SK-N-SH treated with all-trans-retinoic acid at 6 μM for 48 hours (cell line): ENCODE results near the gene PDCD6IP.

Source experiments
- ARNTL ChIP-seq: fragments of 450-650 bp; formaldehyde crosslinking; IDR thresholded peaks from 2 replicates; pipeline ENCODE4 v1.5.0; 2020; ENCODE audit warnings: low read depth, mild to moderate bottlenecking, moderate library complexity, borderline replicate concordance
- BACH2 ChIP-seq: fragments of 250-450 bp; sonication (Bioruptor Pico); IDR thresholded peaks from 2 replicates; pipeline ENCODE4 v1.9.0; 2021; ENCODE audit warnings: mild to moderate bottlenecking, borderline replicate concordance
- CREB5 ChIP-seq: fragments of 250-450 bp; sonication (Bioruptor Pico); IDR thresholded peaks from 2 replicates; pipeline ENCODE4 v1.5.1; 2020; ENCODE audit warnings: low read depth, mild to moderate bottlenecking, moderate library complexity
- CSDC2 ChIP-seq: fragments of 250-450 bp; sonication (Bioruptor Pico); IDR thresholded peaks from 2 replicates; pipeline ENCODE4 v1.5.0; 2020; ENCODE audit warnings: mild to moderate bottlenecking, moderate library complexity
- ISL1 ChIP-seq: fragments of 250-450 bp; sonication (Bioruptor Pico); IDR thresholded peaks from 2 replicates; pipeline ENCODE4 v2.1.2; 2022; ENCODE audit warnings: mild to moderate bottlenecking, moderate library complexity
- OSR1 ChIP-seq: fragments of 250-450 bp; sonication (Bioruptor Pico); IDR thresholded peaks from 2 replicates; pipeline ENCODE4 v1.8.0; 2022; ENCODE audit warnings: moderate library complexity, mild to moderate bottlenecking, inconsistent platforms
- PATZ1 ChIP-seq: fragments of 250-450 bp; sonication (Bioruptor Pico); IDR thresholded peaks from 2 replicates; pipeline ENCODE4 v1.8.0; 2020; ENCODE audit warnings: mild to moderate bottlenecking, moderate library complexity, borderline replicate concordance
- PPARA ChIP-seq: fragments of 250-450 bp; sonication (Bioruptor Pico); IDR thresholded peaks from 2 replicates; pipeline ENCODE4 v1.5.0; 2020; ENCODE audit warnings: mild to moderate bottlenecking, borderline replicate concordance
- RARB ChIP-seq: fragments of 250-450 bp; sonication (Bioruptor Pico); IDR thresholded peaks from 2 replicates; pipeline ENCODE4 v1.8.0; 2021; ENCODE audit warnings: mild to moderate bottlenecking, moderate library complexity
- TCF4 ChIP-seq: fragments of 250-450 bp; sonication (Bioruptor Pico); IDR thresholded peaks from 2 replicates; pipeline ENCODE4 v1.8.0; 2021; ENCODE audit warnings: mild to moderate bottlenecking, moderate library complexity, borderline replicate concordance
- ZFP3 ChIP-seq: fragments of 250-450 bp; sonication (Bioruptor Pico); IDR thresholded peaks from 2 replicates; pipeline ENCODE4 v1.5.0; 2020; ENCODE audit warnings: mild to moderate bottlenecking, moderate library complexity
- ZFP30 ChIP-seq: fragments of 450-650 bp; formaldehyde crosslinking; IDR thresholded peaks from 2 replicates; pipeline ENCODE4 v1.5.0; 2022; ENCODE audit warnings: mild to moderate bottlenecking, moderate library complexity
- ZNF70 ChIP-seq: fragments of 450-650 bp; formaldehyde crosslinking; IDR thresholded peaks from 2 replicates; pipeline ENCODE4 v1.5.0; 2020; ENCODE audit warnings: mild to moderate bottlenecking, moderate library complexity

- no peak for TF ChIP-seq ISL1 (CRISPR knock-in tag)
- TF ChIP-seq ZFP30 = no peak
- no peak for TF ChIP-seq CREB5
- TF ChIP-seq ARNTL (CRISPR knock-in tag) = no peak
- no peak for TF ChIP-seq PATZ1 (CRISPR knock-in tag)
- TF ChIP-seq ZNF70 (CRISPR knock-in tag) = no peak
- no peak for TF ChIP-seq BACH2
- no peak for TF ChIP-seq CSDC2 (CRISPR knock-in tag)
- TF ChIP-seq ZFP3 (CRISPR knock-in tag) = no peak
- TF ChIP-seq PPARA (CRISPR knock-in tag) = no peak
- TF ChIP-seq TCF4 (CRISPR knock-in tag) = no peak
- TF ChIP-seq OSR1 (CRISPR knock-in tag) = no peak
- no peak for TF ChIP-seq RARB (CRISPR knock-in tag)
Measured at GRCh38 chr3:33879540-33879939, 81.1 kb downstream of the PDCD6IP start.
